ENCODE results near the gene MED12L. TPM values are rescaled to one million over a fixed set of nuclear protein-coding genes. Genes with fewer than 3 reads are reported as not detected.
A peak's percentile ranks its signal among the peaks of the same experiment; 100 is the strongest.

The MED12L gene
- total RNA-seq, 4 donors from 2014 or later, result 0.12 to 0.77 (median 0.21) TPM

- no peaks in the 10 kb centered on the region for H3K27me3 ChIP-seq
- WGBS, 2 donors (ENCODE audit: low coverage in 1 of 2), result 85 to 95% methylated on average over 5 of the region's 5 CpGs
- no peaks in the 10 kb centered on the region for H3K36me3 ChIP-seq
- TF ChIP-seq POLR2A (IDR thresholded peaks at IDR 0.05) (no peak), CTCF (IDR thresholded peaks at IDR 0.05) (no peak), POLR2AphosphoS5 (IDR thresholded peaks at IDR 0.05) (no peak), EP300 (IDR thresholded peaks at IDR 0.05) (no peak)
- peaks cover 0 to 7% (median 4%) of the 10 kb centered on the region in 3 donors for H3K4me1 ChIP-seq
- H3K4me3 ChIP-seq, result no peak overlapping the region
- ATAC-seq, result no peak
- no peak overlapping the region for H3K27ac ChIP-seq
- no peaks in the 10 kb centered on the region for H3K9me3 ChIP-seq
Measured at GRCh38 chr3:151144760-151145159, 59.3 kb downstream of the MED12L start.

GRCh38 chr3:151145713-151146070 lies 60.2 kb downstream of the MED12L start:
- Histone ChIP-seq H3K27me3 (no peaks in the 10 kb centered on the region), H3K9me3 (no peaks in the 10 kb centered on the region), H3K27ac (no peak overlapping the region), H3K4me3 (no peak overlapping the region), H3K4me1 (peaks cover 0 to 7% (median 4%) of the 10 kb centered on the region in 3 donors), H3K36me3 (no peaks in the 10 kb centered on the region)
- ATAC-seq, result no peak
- WGBS, 2 donors (ENCODE audit: low coverage in 1 of 2), result 36 to 52% methylated on average over 6 of the region's 6 CpGs
- TF ChIP-seq EP300 (IDR thresholded peaks at IDR 0.05) (no peak), POLR2A (IDR thresholded peaks at IDR 0.05) (no peak), POLR2AphosphoS5 (IDR thresholded peaks at IDR 0.05) (no peak)

GRCh38 chr3:151146071-151146730 lies 60.7 kb downstream of the MED12L start:
- H3K4me1 ChIP-seq, result peaks cover 0 to 7% (median 4%) of the 10 kb centered on the region in 3 donors
- TF ChIP-seq POLR2AphosphoS5 (IDR thresholded peaks at IDR 0.05) (no peak), CTCF (IDR thresholded peaks at IDR 0.05) (peak; percentile 46 to 93 (median 73))
- 8 to 13% methylated on average over 6 to 8 of the region's 9 CpGs for WGBS, 2 donors (ENCODE audit: low coverage in 1 of 2)
- no peaks in the 10 kb centered on the region for H3K9me3 ChIP-seq
- H3K27ac ChIP-seq, result no peak overlapping the region
- H3K27me3 ChIP-seq, result no peaks in the 10 kb centered on the region
- no peak overlapping the region for H3K4me3 ChIP-seq
- peak; percentile 77 for ATAC-seq
- H3K36me3 ChIP-seq, result no peaks in the 10 kb centered on the region

GRCh38 chr3:151146731-151147091 lies 61.2 kb downstream of the MED12L start:
- no peak for ATAC-seq
- peaks cover 0 to 7% (median 4%) of the 10 kb centered on the region in 3 donors for H3K4me1 ChIP-seq
- WGBS, 2 donors (ENCODE audit: low coverage in 1 of 2), result 63 to 91% methylated on average over 1 of the region's 1 CpG
- no peaks in the 10 kb centered on the region for H3K27me3 ChIP-seq
- TF ChIP-seq POLR2A (IDR thresholded peaks at IDR 0.05) (no peak), POLR2AphosphoS5 (IDR thresholded peaks at IDR 0.05) (no peak), EP300 (IDR thresholded peaks at IDR 0.05) (no peak), CTCF (IDR thresholded peaks at IDR 0.05) (no peak)
- H3K4me3 ChIP-seq, result no peak overlapping the region
- no peaks in the 10 kb centered on the region for H3K36me3 ChIP-seq
- no peaks in the 10 kb centered on the region for H3K9me3 ChIP-seq
- no peak overlapping the region for H3K27ac ChIP-seq

- Histone ChIP-seq H3K27ac (no peak overlapping the region), H3K27me3 (no peaks in the 10 kb centered on the region), H3K9me3 (no peaks in the 10 kb centered on the region), H3K36me3 (no peaks in the 10 kb centered on the region), H3K4me1 (peaks cover 0 to 7% (median 4%) of the 10 kb centered on the region in 3 donors), H3K4me3 (no peak overlapping the region)
- no peak for ATAC-seq
- WGBS, 2 donors (ENCODE audit: low coverage in 1 of 2), result 87 to 97% methylated on average over 3 of the region's 3 CpGs
- TF ChIP-seq POLR2A (IDR thresholded peaks at IDR 0.05) (no peak), POLR2AphosphoS5 (IDR thresholded peaks at IDR 0.05) (no peak), CTCF (IDR thresholded peaks at IDR 0.05) (no peak), EP300 (IDR thresholded peaks at IDR 0.05) (no peak)
Measured at GRCh38 chr3:151147299-151147698, 61.8 kb downstream of the MED12L start.

Data from gastroesophageal sphincter (tissue), 4 donors.